GM21390 (cell line): ENCODE measurements around the gene SCFD1.
"Not testable (repeated sequence)": the region's sequence is repeated elsewhere in the genome, so short reads cannot be mapped to it uniquely, and the experiment has no call there.

ENCODE experiments used
- ATAC-seq: cut with Tn5 transposase; IDR thresholded peaks from one replicate; pipeline ENCODE4 v1.9.1; 2021; ENCODE audit not compliant: unreplicated experiment

Gene SCFD1

GRCh38 chr14:30608533-30609006 is 13.5 kb upstream of the SCFD1 start:
- ATAC-seq, result no peak

DNA sequence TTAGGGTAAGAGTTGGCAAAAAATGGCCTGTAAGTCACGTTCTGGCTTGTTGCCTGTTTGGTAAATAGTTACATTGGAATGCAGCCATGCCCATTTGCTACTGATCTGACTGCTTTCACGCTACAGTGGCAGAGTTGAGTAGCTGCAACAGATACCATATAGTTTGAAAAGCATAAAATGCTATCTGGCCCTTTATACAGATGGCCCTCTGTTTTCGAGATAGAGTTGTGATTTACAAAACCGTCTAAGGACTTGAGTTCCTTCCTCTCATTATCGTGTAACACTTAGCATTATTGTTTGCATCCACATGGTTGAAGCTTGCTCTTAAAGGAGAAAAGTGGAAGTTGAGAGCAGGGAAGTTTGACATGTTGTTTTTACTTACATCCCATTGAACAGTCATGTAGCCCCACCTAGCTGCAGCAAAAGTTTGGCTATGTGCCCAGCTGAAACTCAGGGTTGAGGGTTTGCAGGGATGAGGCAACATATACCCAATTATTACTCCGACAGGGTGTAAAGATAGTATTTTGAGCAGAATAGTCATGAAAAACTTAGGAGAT is 11.3 kb upstream of the SCFD1 start:
- ATAC-seq, result no peak

GRCh38 chr14:30614155-30614554 is 8.0 kb upstream of the SCFD1 start:
- no peak for ATAC-seq

DNA sequence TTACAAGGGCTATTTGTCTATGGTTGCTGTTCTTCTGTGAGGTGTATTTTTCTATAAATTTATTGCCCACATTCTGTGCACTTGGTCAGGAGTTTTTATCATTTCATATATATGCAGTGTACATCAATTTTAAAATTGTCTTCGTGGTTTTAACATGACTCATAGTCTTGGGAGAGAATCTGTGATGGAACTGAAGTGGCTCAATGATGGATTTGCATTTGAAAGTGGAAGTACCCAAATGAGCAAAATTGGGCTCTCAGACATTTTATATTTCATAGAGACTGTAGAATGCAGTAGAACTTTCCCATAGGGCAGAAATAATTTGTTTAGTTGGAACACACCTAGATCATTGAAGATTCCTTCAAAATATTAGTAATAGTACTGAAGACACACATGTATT is 1.9 kb upstream of the SCFD1 start:
- ATAC-seq, result peak; percentile 50

GRCh38 chr14:30621354-30621939 is 672 bp upstream of the SCFD1 start:
- ATAC-seq, result no peak

GRCh38 chr14:30623412-30624131 is 1.5 kb downstream of the SCFD1 start:
- no peak for ATAC-seq

DNA sequence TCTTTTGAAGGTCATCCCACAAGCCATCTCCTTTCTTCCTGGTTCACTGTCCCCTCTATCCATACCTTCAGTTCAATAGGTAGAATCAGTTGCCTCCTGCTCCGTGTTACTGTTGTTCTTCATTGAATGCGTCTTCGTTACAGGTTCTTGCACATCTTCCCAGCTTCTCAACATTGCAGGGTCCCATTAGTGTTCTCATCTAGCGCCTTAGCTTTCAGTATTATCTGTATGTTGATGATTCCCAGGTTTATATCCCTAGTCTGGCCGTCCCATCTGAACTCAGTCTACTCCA is 2.0 kb downstream of the SCFD1 start:
- no peak for ATAC-seq

GRCh38 chr14:30625533-30625932 is 3.4 kb downstream of the SCFD1 start:
- ATAC-seq, result no peak

GRCh38 chr14:30629432-30629831 is 7.3 kb downstream of the SCFD1 start:
- not testable (repeated sequence) for ATAC-seq

- ATAC-seq, result no peak
Observed at GRCh38 chr14:30630248-30630647, 8.1 kb downstream of the SCFD1 start.

GRCh38 chr14:30632730-30633129 is 10.6 kb downstream of the SCFD1 start:
- ATAC-seq, result no peak

GRCh38 chr14:30638926-30639325 is 16.8 kb downstream of the SCFD1 start:
- no peak for ATAC-seq

GRCh38 chr14:30641207-30641606 is 19.1 kb downstream of the SCFD1 start:
- no peak for ATAC-seq

GRCh38 chr14:30644462-30644861 is 22.3 kb downstream of the SCFD1 start:
- ATAC-seq, result not testable (repeated sequence)

- no peak for ATAC-seq
Observed at GRCh38 chr14:30645600-30645999, 23.5 kb downstream of the SCFD1 start.

- ATAC-seq, result peak; percentile 79
Observed at GRCh38 chr14:30648471-30648870, 26.4 kb downstream of the SCFD1 start.

DNA sequence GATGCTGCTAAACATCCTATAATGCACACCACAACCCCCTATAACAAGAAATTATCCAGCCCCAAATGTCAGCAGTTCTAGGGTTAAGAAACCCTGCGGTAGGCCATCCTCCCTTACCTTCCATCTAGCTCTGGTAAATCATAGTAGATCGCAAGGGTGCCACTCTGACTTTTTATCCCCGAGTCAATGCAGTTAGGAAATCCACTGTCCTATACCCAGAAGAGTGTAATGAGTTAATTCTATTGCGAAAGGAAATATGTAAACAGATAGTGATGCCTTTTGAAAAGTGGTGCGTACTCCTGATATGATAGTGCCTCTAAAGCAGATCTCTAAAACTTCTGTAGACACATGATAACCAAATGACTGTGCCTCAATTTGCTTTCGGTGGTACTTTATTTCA is 29.8 kb downstream of the SCFD1 start:
- no peak for ATAC-seq

GRCh38 chr14:30655124-30655523 is 33.0 kb downstream of the SCFD1 start:
- ATAC-seq, result no peak

- ATAC-seq, result no peak
Observed at GRCh38 chr14:30655658-30656057, 33.5 kb downstream of the SCFD1 start.

DNA sequence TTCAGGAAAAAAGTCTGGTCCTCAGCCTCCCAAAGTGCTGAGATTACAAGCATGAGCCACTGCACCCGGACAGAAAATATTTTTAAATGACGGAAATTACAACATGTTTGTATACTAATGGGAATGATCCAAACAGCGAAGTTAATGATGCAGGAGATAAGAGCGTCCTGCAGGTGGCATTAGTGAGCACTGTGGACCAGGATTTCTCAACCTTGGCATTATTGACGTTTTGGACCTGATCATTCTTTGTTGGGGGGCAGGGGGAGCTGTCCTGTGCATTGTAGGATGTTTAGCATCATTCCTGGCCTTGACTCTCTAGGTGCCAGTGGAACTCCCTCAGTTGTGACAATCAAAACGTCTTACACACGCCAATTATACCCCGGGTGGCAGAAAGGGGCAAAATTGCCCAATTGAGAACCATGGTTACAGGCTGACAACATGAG is 34.1 kb downstream of the SCFD1 start:
- ATAC-seq, result no peak

- no peak for ATAC-seq
Observed at GRCh38 chr14:30657050-30657449, 34.9 kb downstream of the SCFD1 start.

DNA sequence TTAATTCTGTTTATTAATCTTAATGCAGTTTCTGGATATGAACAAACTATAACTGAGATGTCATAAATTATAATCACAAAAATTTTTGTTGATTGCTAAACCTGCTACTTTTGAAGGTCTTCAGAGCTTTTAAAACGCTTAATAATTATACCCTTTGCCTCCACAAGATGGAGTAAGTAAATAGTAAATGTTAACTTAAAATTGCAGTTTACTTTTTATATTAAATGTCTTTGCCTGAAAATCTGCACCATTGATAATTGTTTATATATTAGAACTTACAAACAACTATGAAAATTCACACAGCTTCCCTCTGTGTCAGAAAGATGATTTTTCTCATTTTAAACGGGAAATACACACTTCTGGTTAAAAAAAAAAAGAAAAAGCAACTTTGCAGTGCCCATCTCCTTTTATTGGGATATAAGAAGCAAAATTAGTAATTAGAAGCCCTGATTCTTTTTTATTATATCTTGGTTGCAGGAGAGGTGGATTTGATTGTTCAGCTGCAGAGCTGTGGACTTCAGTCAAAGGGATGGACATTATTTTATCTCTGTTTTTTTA is 35.6 kb downstream of the SCFD1 start:
- ATAC-seq, result no peak
